HG03354 (cell line): ENCODE measurements around the gene MYL3.

Experiments
- ATAC-seq: cut with Tn5 transposase; IDR thresholded peaks from one replicate; pipeline ENCODE4 v1.9.1; 2021; ENCODE audit warnings: mild to moderate bottlenecking; ENCODE audit not compliant: unreplicated experiment, poor library complexity, severe bottlenecking

MYL3 gene

GRCh38 chr3:46884929-46885328 lies 21.7 kb upstream of the MYL3 start:
- no peak for ATAC-seq

- no peak for ATAC-seq
These were observed 21.2 kb upstream of the MYL3 start for GRCh38 chr3:46884427-46884826.

- ATAC-seq = no peak
These were observed 20.6 kb upstream of the MYL3 start for GRCh38 chr3:46883830-46884185.

- ATAC-seq = no peak
These were observed 20.0 kb upstream of the MYL3 start for GRCh38 chr3:46883054-46883829.

GRCh38 chr3:46882377-46883053 lies 19.3 kb upstream of the MYL3 start:
- no peak for ATAC-seq

- no peak for ATAC-seq
These were observed 18.5 kb upstream of the MYL3 start for GRCh38 chr3:46881596-46882376.

DNA sequence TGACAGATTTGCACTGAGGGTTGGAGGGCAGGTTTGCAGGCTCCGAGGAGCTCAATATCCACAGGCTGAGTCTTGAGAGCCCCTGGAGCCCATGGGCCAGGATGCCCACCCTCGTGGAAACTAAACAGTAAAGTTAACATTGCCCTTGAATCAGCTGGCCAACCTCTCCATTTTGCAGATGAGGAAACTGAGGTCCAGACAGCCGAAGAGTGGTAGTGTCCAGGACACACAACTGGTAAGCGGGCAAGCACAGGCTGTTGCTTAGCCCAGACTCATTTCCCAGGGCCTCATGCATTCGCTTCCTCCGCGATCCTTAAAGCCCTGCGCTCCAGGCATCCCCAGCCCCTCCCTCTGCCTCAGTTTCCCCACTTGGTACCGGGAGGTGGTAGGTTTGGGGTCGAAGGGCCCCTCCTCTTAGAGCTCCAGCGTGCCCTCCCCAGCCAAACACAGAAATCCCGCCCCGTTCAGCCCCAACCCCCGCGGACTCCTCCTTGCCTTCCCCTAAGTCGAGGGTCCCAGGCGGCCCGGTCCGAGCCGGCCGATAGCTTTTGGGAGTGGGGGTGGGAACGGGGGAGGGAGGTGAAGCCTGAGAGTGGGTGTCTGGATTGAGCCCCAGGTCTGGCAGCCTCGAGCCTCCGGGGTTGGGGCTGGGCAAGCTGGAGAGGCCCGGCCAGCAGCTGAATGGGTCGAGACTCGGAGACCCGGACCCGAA lies 17.8 kb upstream of the MYL3 start:
- no peak for ATAC-seq

GRCh38 chr3:46878781-46879436 lies 15.7 kb upstream of the MYL3 start:
- peak; percentile 56 for ATAC-seq

GRCh38 chr3:46877406-46878125 lies 14.3 kb upstream of the MYL3 start, which contains the start of gene PTH1R:
TSS of gene PTH1R (plus strand) at chr3:46877721. CDS start at chr3:46883560, 5,839 bp downstream.
- ATAC-seq = no peak

DNA sequence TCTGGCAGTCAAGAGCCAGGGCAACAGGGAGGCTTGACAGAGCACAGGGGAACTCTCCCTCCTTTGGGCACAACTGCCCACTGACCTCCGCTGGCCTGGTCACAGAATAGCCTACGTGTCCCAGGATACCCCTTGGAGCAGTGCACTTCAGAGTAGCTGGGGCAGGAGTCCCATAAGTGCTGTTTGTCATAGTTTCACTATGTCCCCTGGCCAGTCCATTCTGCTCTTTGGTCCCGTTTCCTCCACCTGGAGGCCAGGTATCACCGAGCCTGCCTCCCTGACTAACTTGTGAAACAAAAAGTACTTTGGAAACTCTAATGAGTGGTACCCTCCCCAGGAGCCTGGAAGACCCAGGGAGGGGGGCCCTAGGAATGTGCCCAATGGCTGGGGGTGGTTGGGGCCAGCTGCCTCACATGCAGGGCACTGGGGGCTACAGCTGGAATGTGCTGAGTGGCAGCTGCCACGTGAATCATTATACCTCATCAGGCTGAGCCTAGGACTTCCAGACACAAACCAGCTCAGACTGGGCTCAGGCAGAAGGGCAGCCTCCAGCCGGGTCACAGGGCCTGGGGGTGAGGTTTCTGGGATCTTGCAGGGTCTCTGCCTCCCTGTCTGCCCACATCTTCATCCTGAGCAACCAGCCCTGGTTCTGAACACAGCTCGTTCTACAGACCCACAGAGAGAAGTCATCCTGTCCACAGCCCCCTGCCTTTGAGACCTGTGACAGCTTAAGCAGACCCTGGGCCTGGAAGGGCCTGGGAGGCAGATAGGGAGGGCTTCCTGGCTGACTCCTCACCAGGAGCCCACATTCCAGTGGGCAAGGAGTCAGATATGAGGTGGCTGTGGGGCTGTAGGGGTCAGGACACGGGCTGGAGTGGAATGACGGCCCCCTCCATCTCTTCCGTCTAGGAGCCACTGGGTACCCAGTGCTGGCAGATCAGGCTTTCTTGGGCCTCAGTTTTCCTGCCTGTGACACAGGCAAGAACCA lies 13.4 kb upstream of the MYL3 start:
- no peak for ATAC-seq

- ATAC-seq = no peak
These were observed 12.3 kb upstream of the MYL3 start for GRCh38 chr3:46875560-46875959.

- ATAC-seq = no peak
These were observed 11.2 kb upstream of the MYL3 start for GRCh38 chr3:46874430-46874829.

GRCh38 chr3:46873521-46873920 lies 10.3 kb upstream of the MYL3 start:
- no peak for ATAC-seq

GRCh38 chr3:46871222-46871621 lies 8.0 kb upstream of the MYL3 start:
- no peak for ATAC-seq

- ATAC-seq = no peak
These were observed 7.4 kb upstream of the MYL3 start for GRCh38 chr3:46870651-46871050.

GRCh38 chr3:46869440-46869839 lies 6.2 kb upstream of the MYL3 start:
- ATAC-seq = no peak

DNA sequence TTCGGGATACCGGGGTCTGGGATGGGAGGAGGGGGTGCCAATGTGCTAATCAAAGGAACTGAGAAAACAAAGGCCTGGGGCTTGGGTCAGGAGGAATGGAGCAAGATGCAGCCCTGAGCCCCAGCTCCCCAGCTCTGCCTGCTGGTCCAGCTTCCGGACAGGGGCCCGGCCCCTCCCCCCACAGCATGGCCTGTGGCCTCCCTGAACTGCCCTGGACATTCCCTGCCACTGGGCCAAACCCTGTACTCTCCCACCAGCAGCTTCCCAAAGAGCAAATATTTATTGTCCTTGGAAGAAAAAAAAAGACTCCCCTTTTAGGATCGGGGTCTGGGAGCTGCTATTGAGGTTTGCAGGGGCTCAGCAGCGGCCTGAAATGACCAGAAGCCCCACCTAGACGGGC lies 5.7 kb upstream of the MYL3 start:
- no peak for ATAC-seq

DNA sequence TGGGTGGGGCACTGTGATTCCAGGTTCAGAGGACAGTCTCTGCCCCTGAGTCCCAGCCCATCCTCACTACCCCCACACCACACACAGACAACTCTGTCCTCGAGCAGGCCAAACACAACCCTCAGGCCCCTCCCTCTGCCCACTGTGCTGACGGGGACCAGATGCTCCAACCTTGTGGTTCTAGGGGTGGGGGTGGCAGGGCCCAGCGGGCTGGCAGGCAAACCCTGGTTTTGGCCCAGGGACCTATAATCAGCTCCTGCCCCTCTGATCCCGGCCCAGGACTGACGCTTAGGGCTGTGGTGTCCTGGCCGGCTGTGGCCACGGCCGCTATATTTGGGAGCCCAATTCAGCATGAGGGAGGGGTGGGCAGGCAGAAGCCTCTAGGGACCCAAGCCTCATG lies 5.0 kb upstream of the MYL3 start:
- ATAC-seq = no peak
